Stimulated activated CD8-positive, alpha-beta memory T cell treated with anti-CD3 and anti-CD28 coated beads, Interleukin-2, amount 100 ng/mL, for 1 hour (primary cell): Measurements from ENCODE around the gene CFAP45.
A peak's percentile ranks its signal among the peaks of the same experiment; 100 is the strongest.

Source experiments
- DNase-seq, 2 donors: peaks; one replicate each; pipeline ENCODE4 v3.0.0-alpha.2; 2020; ENCODE audit warnings: low read depth in 2 of 2

The CFAP45 gene

GRCh38 chr1:159877695-159878444 lies 22.1 kb downstream of the CFAP45 start:
- no peak for DNase-seq

GRCh38 chr1:159873530-159874143 lies 26.3 kb downstream of the CFAP45 start:
- DNase-seq, result no peak

- no peak for DNase-seq
These were observed 27.1 kb downstream of the CFAP45 start for GRCh38 chr1:159872891-159873290.

- DNase-seq, result no peak
These were observed 29.3 kb downstream of the CFAP45 start for GRCh38 chr1:159870704-159871103.

- DNase-seq, result no peak
These were observed 30.4 kb downstream of the CFAP45 start for GRCh38 chr1:159869607-159870006.

GRCh38 chr1:159869173-159869572 lies 30.8 kb downstream of the CFAP45 start:
- no peak for DNase-seq

- no peak for DNase-seq
These were observed 31.2 kb downstream of the CFAP45 start for GRCh38 chr1:159868766-159869165.

- DNase-seq, result no peak
These were observed 32.3 kb downstream of the CFAP45 start for GRCh38 chr1:159867664-159868026.

GRCh38 chr1:159866905-159867663 lies 32.9 kb downstream of the CFAP45 start:
- no peak for DNase-seq

- DNase-seq, result no peak
These were observed 33.9 kb downstream of the CFAP45 start for GRCh38 chr1:159866066-159866465.

- no peak for DNase-seq
These were observed 35.7 kb downstream of the CFAP45 start for GRCh38 chr1:159864262-159864661.

GRCh38 chr1:159862557-159862956 lies 37.4 kb downstream of the CFAP45 start, which contains the start of gene VSIG8:
VSIG8 (minus strand) TSS chr1:159862657; CDS start chr1:159862521, 136 bp downstream.
- DNase-seq, result no peak

- no peak for DNase-seq
These were observed 37.9 kb downstream of the CFAP45 start for GRCh38 chr1:159862031-159862430.

GRCh38 chr1:159861218-159861617 lies 38.7 kb downstream of the CFAP45 start:
- DNase-seq, result no peak

- DNase-seq, result no peak
These were observed 39.5 kb downstream of the CFAP45 start for GRCh38 chr1:159860456-159860855.

- DNase-seq, result no peak
These were observed 40.1 kb downstream of the CFAP45 start for GRCh38 chr1:159859767-159860322.

- no peak for DNase-seq
These were observed 42.1 kb downstream of the CFAP45 start for GRCh38 chr1:159857889-159858288.

GRCh38 chr1:159856576-159856975 lies 43.4 kb downstream of the CFAP45 start:
- DNase-seq, result no peak

GRCh38 chr1:159855709-159856108 lies 44.3 kb downstream of the CFAP45 start:
- DNase-seq, result no peak

- DNase-seq, result peak; percentile 46 to 50
These were observed 45.2 kb downstream of the CFAP45 start for GRCh38 chr1:159854693-159855192.

GRCh38 chr1:159854116-159854692 lies 45.8 kb downstream of the CFAP45 start:
- DNase-seq, result no peak
